Transverse colon (tissue), 4 donors: ENCODE data around the gene CLEC2A.

Source experiments
- EP300 ChIP-seq: sonication (generic); formaldehyde crosslinking; IDR thresholded peaks from one replicate; pipeline ENCODE4 v1.6.1; 2017; ENCODE audit warnings: antibody characterized with exemption, low read depth
- POLR2A ChIP-seq: fragments of 450-650 bp; IDR thresholded peaks from one replicate; pipeline ENCODE4 v1.6.1; 2016; ENCODE audit warnings: antibody characterized with exemption, mild to moderate bottlenecking, moderate library complexity
- POLR2AphosphoS5 ChIP-seq, 3 donors: sonication (generic); formaldehyde crosslinking; IDR thresholded peaks; one replicate each; pipeline ENCODE4 v1.6.1; 2016; ENCODE audit warnings: antibody characterized with exemption in 3 of 3
- TF ChIP-seq, protein P1 (sequence below), 5 experiments: fragments of 200-600 bp in 3 of 5; fragments of 450-650 bp in 2 of 5; sonication (generic) in 3 of 5; IDR thresholded peaks; 1 replicate in 2 of 5; 2 replicates in 3 of 5; pipeline ENCODE4 v1.5.1; 2016 to 2017; ENCODE audit warnings: antibody characterized with exemption in 5 of 5, inconsistent platforms in 3 of 5, mild to moderate bottlenecking in 2 of 5, moderate library complexity in 1 of 5

DNA sequence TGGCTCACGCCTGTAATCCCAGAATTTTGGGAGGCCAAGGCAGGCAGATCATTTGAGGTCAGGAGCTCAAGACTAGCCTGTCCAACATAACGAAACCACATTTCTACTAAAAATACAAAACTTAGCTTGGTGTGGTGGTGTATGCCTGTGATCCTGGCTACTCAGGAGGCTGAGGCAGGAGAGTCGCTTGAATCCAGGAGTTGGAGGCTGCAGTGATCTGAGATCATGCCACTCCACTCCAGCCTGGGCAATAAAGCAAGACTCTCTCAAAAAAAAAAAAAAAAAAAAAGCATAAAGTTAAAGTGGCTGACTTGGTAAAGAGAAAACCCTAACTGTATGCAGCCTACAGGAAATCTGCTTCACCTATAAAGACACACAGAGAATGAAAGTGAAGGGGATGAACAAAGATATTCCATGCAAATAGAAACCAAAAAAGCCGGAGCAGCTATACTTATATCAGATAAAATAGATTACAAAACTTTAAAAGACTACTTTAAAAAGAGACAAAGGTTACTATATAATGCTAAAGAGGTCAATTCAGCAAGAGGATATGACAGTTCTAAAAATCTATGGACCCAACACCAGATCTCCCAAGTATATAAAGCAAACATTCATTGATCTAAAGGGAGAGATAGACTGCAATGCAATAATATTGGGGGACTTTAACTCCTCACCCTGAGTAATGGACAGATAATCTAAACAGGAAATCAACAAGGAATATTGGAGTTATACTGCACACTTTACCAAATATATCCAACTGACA is 67.1 kb downstream of the CLEC2A start:
- no peak for TF ChIP-seq POLR2A
- TF ChIP-seq, protein P1, sequence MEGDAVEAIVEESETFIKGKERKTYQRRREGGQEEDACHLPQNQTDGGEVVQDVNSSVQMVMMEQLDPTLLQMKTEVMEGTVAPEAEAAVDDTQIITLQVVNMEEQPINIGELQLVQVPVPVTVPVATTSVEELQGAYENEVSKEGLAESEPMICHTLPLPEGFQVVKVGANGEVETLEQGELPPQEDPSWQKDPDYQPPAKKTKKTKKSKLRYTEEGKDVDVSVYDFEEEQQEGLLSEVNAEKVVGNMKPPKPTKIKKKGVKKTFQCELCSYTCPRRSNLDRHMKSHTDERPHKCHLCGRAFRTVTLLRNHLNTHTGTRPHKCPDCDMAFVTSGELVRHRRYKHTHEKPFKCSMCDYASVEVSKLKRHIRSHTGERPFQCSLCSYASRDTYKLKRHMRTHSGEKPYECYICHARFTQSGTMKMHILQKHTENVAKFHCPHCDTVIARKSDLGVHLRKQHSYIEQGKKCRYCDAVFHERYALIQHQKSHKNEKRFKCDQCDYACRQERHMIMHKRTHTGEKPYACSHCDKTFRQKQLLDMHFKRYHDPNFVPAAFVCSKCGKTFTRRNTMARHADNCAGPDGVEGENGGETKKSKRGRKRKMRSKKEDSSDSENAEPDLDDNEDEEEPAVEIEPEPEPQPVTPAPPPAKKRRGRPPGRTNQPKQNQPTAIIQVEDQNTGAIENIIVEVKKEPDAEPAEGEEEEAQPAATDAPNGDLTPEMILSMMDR (IDR thresholded peaks at IDR 0.05), result no peak
- TF ChIP-seq EP300, result no peak
- no peak for TF ChIP-seq POLR2AphosphoS5 (IDR thresholded peaks at IDR 0.05)
